Measurements from ENCODE around the gene PPM1E.

Gene PPM1E

DNA sequence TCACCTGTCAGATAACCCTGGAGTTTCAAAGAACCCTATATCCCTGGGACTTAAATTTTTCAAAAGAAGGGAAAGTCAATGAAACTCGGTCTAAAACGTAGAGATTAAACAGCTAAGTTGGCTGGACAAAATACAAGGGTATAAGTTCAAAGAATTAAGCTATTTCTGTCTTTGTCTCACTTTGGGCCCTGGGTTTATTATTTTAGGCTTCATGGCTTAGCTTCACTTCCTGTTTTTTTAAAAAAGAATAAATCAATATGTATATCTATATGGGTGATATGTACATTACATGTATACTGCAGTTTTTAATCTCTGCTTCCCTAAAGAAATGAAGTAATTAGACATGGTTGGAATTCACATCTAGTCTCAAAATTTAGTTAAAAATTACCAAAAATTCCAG, 218.7 kb downstream of the PPM1E start:
- CTCF ChIA-PET: interaction anchor here (0.6 kb wide), 1 partner anchor 63 kb away, joined by 3 read pairs; no protein-coding TSS in a partner anchor
- DNase-seq (ENCODE audit: low read depth, low spot score): no peak
- TF ChIP-seq, protein P1, sequence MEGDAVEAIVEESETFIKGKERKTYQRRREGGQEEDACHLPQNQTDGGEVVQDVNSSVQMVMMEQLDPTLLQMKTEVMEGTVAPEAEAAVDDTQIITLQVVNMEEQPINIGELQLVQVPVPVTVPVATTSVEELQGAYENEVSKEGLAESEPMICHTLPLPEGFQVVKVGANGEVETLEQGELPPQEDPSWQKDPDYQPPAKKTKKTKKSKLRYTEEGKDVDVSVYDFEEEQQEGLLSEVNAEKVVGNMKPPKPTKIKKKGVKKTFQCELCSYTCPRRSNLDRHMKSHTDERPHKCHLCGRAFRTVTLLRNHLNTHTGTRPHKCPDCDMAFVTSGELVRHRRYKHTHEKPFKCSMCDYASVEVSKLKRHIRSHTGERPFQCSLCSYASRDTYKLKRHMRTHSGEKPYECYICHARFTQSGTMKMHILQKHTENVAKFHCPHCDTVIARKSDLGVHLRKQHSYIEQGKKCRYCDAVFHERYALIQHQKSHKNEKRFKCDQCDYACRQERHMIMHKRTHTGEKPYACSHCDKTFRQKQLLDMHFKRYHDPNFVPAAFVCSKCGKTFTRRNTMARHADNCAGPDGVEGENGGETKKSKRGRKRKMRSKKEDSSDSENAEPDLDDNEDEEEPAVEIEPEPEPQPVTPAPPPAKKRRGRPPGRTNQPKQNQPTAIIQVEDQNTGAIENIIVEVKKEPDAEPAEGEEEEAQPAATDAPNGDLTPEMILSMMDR (IDR thresholded peaks at IDR 0.05; ENCODE audit: insufficient read depth, low read length, missing control alignments): no peak
- POLR2A ChIA-PET: no interaction called here
- H3K4me3 ChIP-seq (ENCODE audit: low read depth, low read length): no peak overlapping the region

DNA sequence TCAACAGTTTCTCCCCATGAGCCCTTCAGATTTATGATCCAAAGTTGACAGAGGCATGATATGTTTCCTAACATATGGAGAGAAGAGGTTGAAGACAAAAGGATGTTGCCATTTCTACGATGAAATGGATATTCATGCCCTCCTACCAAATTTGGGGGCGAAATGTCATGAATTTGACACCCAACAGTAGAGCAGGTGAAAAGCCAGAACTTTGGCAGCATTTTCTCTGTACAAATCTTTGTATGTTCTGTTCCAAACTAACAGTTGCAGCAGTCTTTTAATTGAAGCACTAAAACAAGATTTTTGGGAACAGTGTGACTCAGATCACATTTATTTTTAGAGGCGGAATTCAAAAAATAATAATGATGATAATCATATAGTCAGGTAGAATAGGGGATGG, 220.9 kb downstream of the PPM1E start:
- no peak for DNase-seq (ENCODE audit: low read depth, low spot score)
- ChIA-PET POLR2A (no interaction called here), CTCF (no interaction called here)
- TF ChIP-seq, protein P1 (IDR thresholded peaks at IDR 0.05; ENCODE audit: insufficient read depth, low read length, missing control alignments): no peak
- no peak overlapping the region for H3K4me3 ChIP-seq (ENCODE audit: low read depth, low read length)

DNA sequence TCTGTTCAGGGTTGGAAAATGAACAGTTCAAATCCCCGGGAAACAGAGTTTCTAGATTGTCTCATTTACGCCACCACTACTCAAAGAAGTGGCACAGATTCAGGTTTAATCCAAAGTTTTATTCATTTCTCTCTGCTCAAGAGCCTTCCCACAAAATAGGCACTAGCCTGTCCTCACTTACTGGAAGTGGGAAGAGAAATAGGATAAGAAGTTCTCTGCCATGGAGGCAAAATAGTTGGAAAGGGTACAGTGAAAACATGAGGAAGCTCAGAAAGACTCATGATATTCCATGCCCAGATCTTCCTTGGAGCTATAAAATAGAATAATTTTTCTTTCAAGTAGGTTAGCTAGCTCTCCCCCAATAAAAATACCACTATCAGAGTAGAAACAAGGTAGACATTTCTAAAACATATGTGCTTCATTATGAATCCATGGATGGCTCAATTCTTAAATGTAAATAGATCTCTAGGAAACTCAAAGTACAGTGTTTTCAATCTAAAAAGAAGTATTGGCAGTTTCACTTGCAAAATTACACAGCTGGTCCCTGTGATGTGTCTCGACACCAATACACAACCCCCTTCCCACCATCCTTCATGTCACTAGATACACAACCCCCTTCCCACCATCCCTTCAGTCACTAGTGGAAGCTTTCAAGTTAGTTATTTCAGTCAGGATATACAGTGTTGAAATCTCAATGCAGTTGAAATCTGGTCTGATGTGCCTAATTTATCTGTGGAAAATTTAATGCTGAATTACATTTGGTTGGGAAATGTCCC, 225.2 kb downstream of the PPM1E start:
- ChIA-PET CTCF (interaction anchor here (0.8 to 1.3 kb wide), 3 partner anchors 10 to 270 kb away, joined by 3 read pairs; no protein-coding TSS in a partner anchor), POLR2A (no interaction called here)
- H3K4me3 ChIP-seq (ENCODE audit: low read depth, low read length): no peak overlapping the region
- TF ChIP-seq, protein P1 (IDR thresholded peaks at IDR 0.05; ENCODE audit: insufficient read depth, low read length, missing control alignments): no peak
- no peak for DNase-seq (ENCODE audit: low read depth, low spot score)

DNA sequence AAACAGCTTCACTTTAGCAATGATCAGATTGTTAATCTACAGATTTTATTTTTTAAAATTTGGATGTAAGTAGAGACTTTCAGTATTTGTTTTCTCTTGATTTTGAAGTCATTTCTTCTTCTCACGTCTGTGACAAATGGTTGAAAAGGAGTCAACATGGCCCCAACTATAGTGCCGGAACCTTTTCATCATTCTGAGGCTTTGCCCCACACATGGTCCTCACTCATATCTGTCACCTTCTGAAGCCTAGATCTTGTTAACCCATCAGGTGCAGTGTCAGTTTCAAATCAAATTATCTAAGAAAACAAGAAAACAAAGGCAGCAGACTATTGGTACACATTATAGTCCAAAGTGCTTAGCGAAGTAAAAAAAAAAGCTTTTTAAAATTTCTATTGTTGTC, 227.0 kb downstream of the PPM1E start:
- TF ChIP-seq, protein P1 (IDR thresholded peaks at IDR 0.05; ENCODE audit: insufficient read depth, low read length, missing control alignments): no peak
- no peak for DNase-seq (ENCODE audit: low read depth, low spot score)
- CTCF ChIA-PET: no interaction called here
- POLR2A ChIA-PET: no interaction called here
- H3K4me3 ChIP-seq (ENCODE audit: low read depth, low read length): no peak overlapping the region

DNA sequence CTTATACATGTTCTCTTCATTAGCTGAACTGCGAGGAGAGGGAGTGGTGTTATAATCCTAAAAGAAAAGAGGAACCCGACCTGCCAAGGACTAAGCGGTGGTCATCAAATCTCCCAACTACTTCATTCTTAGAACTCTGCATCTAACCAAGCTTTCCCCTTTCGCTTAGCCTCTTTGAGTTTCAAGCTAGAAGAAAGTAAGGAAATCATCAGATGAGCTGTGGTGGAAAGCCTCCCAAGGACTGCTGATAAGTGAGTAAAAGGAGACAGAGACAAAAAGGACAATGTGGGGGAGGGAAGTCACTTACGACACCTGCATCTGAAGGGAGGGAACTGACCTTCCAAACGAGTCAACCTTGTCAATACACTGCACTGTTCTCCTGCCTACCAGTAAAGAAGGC, 229.7 kb downstream of the PPM1E start:
- TF ChIP-seq, protein P1 (IDR thresholded peaks at IDR 0.05; ENCODE audit: insufficient read depth, low read length, missing control alignments): no peak
- ChIA-PET POLR2A (no interaction called here), CTCF (no interaction called here)
- no peak overlapping the region for H3K4me3 ChIP-seq (ENCODE audit: low read depth, low read length)
- DNase-seq (ENCODE audit: low read depth, low spot score): no peak

DNA sequence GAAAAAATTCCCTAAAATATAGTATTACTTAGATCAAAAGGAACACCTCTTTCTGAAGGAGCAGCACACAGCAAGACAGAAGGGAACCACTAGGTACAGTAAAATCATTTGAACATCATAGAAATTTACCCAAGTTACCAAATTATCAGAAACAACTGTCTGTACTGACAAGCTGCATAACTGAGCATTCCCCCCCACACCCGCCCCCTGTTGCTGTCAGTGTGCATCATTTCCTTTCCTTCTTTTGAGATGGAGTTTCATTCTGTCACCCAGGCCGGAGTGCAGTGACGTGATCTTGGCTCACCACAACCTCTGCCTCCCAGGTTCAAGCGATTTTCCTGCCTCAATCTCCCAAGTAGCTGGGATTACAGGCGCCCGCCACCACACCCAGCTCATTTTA, 230.3 kb downstream of the PPM1E start:
- no peak for DNase-seq (ENCODE audit: low read depth, low spot score)
- CTCF ChIA-PET: no interaction called here
- POLR2A ChIA-PET: no interaction called here
- TF ChIP-seq, protein P1 (IDR thresholded peaks at IDR 0.05; ENCODE audit: insufficient read depth, low read length, missing control alignments): no peak
- H3K4me3 ChIP-seq (ENCODE audit: low read depth, low read length): no peak overlapping the region
